Osteoblast (primary cell): ENCODE data around the gene ESRRG. TPM values are rescaled to one million over a fixed set of nuclear protein-coding genes. Genes with fewer than 3 reads are reported as not detected.
"Not testable (repeated sequence)": the region's sequence is repeated elsewhere in the genome, so short reads cannot be mapped to it uniquely, and the experiment has no call there.

Source experiments
- DNase-seq: peaks from one replicate; pipeline ENCODE4 v3.0.0; 2011; ENCODE audit warnings: low spot score, mixed read lengths; ENCODE audit not compliant: insufficient read length; ENCODE audit errors: missing footprints
- H2AFZ ChIP-seq: 2 replicates; pipeline ENCODE4 v1.6.0; 2011; ENCODE audit warnings: mild to moderate bottlenecking, low read length
- H3K27ac ChIP-seq: 2 replicates; pipeline ENCODE4 v1.5.1; 2011; ENCODE audit warnings: mild to moderate bottlenecking, low read depth, low read length, moderate library complexity
- H3K27me3 ChIP-seq: 2 replicates; pipeline ENCODE4 v1.6.0; 2012; ENCODE audit warnings: mild to moderate bottlenecking, control low read depth, inconsistent platforms, low read length, moderate library complexity; ENCODE audit not compliant: insufficient read depth
- H3K36me3 ChIP-seq: 2 replicates; pipeline ENCODE4 v1.5.1; 2011; ENCODE audit warnings: mild to moderate bottlenecking, low read length, control low read depth, moderate library complexity; ENCODE audit not compliant: insufficient read depth
- H3K4me1 ChIP-seq: 2 replicates; pipeline ENCODE4 v1.5.1; 2011; ENCODE audit warnings: mild to moderate bottlenecking, low read length, control low read depth, moderate library complexity; ENCODE audit not compliant: insufficient read depth
- H3K4me2 ChIP-seq: 2 replicates; pipeline ENCODE4 v1.6.0; 2011; ENCODE audit warnings: mild to moderate bottlenecking, low read length; ENCODE audit not compliant: insufficient read depth
- H3K4me3 ChIP-seq: fragments of 200-600 bp; sonication (generic); 3 replicates; pipeline ENCODE4 v1.5.1; 2012; ENCODE audit warnings: mild to moderate bottlenecking, low read length, inconsistent platforms; ENCODE audit not compliant: insufficient read depth
- H3K79me2 ChIP-seq: 2 replicates; pipeline ENCODE4 v1.6.0; 2012; ENCODE audit warnings: mild to moderate bottlenecking, low read length, control low read depth, inconsistent platforms; ENCODE audit not compliant: insufficient read depth
- H3K9me3 ChIP-seq: 2 replicates; pipeline ENCODE4 v1.5.1; 2011; ENCODE audit warnings: low read depth, low read length, control low read depth
- H4K20me1 ChIP-seq: 2 replicates; pipeline ENCODE4 v1.6.0; 2012; ENCODE audit warnings: mild to moderate bottlenecking, low read length, control low read depth; ENCODE audit not compliant: insufficient read depth
- total RNA-seq: library from RNA; depleted of rRNA; stranded (reverse); fragments of >200 nt; gene quantifications from 2 replicates; pipeline ENCODE4 v1.2.3, GENCODE V29; 2012
- TF ChIP-seq, protein P1 (sequence below): IDR thresholded peaks from 2 replicates; pipeline ENCODE4 v1.5.1; 2011; ENCODE audit warnings: mild to moderate bottlenecking, low read depth, low read length, moderate library complexity; ENCODE audit errors: extremely low read depth

ESRRG gene
- total RNA-seq, 1 donor: not detected

DNA sequence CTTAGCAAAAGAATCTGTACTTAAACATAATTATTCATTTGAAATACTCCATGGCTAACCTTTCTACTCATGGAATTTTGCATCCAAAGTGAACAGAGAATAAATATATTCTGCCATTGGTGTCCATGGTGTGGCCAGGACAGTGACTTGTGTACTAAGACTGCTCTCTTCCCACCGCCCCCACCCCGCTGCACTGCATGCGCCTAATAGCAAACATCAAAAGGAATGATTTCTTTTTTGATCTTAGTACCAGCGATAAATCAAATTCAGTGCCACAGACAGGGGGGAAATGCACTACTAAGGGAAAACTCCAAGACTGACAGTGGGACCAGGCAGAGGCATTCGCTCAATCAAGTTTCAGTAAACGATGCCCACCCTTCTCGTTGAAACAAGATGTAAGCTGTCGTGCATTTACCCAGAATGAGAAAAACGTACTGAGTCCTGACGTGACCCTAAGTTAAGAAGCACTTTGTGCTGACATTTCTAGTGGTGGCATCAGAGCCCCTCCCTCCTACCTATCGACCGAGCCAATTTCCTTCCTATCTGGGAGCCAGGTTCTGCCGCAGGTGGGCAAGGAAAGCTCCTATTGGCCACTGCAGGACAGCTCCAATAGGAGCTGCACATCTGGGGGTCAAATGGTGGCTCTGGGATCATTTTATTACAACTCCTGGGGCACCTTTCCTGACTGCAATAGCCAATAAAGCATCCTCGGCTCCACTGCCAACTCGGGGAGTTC is 12.5 kb downstream of the ESRRG start:
- no peaks in the 10 kb centered on the region for H3K4me1 ChIP-seq
- H3K4me2 ChIP-seq: no peak overlapping the region
- no peaks in the 10 kb centered on the region for H3K27me3 ChIP-seq
- H4K20me1 ChIP-seq: no peaks in the 10 kb centered on the region
- no peak overlapping the region for H3K27ac ChIP-seq
- H3K9me3 ChIP-seq: no peaks in the 10 kb centered on the region
- DNase-seq: no peak
- H3K79me2 ChIP-seq: no peaks in the 10 kb centered on the region
- H2AFZ ChIP-seq: no peak overlapping the region
- TF ChIP-seq, protein P1, sequence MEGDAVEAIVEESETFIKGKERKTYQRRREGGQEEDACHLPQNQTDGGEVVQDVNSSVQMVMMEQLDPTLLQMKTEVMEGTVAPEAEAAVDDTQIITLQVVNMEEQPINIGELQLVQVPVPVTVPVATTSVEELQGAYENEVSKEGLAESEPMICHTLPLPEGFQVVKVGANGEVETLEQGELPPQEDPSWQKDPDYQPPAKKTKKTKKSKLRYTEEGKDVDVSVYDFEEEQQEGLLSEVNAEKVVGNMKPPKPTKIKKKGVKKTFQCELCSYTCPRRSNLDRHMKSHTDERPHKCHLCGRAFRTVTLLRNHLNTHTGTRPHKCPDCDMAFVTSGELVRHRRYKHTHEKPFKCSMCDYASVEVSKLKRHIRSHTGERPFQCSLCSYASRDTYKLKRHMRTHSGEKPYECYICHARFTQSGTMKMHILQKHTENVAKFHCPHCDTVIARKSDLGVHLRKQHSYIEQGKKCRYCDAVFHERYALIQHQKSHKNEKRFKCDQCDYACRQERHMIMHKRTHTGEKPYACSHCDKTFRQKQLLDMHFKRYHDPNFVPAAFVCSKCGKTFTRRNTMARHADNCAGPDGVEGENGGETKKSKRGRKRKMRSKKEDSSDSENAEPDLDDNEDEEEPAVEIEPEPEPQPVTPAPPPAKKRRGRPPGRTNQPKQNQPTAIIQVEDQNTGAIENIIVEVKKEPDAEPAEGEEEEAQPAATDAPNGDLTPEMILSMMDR: no peak
- no peaks in the 10 kb centered on the region for H3K36me3 ChIP-seq
- no peak overlapping the region for H3K4me3 ChIP-seq

DNA sequence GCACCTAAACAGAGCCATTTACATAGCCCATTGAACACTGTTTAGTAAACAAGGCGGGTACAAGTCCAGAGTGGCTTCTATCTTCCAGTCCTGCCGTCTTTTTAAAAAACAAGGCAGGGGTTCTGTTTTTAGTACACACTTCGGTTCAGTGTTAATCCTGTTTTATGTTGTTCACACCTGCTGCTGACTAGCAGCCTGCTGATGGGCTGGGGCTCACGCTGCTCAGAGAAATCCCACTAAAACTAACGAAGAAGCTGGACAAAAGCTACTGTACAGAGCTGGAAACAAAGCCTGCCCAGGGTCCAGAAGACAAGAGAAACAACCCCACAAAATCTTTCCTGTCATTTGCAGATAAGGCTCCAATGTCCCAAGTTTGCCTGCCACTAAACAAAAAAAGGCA is 13.2 kb downstream of the ESRRG start:
- no peaks in the 10 kb centered on the region for H3K4me1 ChIP-seq
- H3K4me3 ChIP-seq: no peak overlapping the region
- no peak overlapping the region for H2AFZ ChIP-seq
- no peak overlapping the region for H3K27ac ChIP-seq
- no peaks in the 10 kb centered on the region for H4K20me1 ChIP-seq
- H3K4me2 ChIP-seq: no peak overlapping the region
- no peaks in the 10 kb centered on the region for H3K36me3 ChIP-seq
- no peak for DNase-seq
- no peaks in the 10 kb centered on the region for H3K27me3 ChIP-seq
- H3K79me2 ChIP-seq: no peaks in the 10 kb centered on the region
- TF ChIP-seq, protein P1: no peak
- H3K9me3 ChIP-seq: no peaks in the 10 kb centered on the region

DNA sequence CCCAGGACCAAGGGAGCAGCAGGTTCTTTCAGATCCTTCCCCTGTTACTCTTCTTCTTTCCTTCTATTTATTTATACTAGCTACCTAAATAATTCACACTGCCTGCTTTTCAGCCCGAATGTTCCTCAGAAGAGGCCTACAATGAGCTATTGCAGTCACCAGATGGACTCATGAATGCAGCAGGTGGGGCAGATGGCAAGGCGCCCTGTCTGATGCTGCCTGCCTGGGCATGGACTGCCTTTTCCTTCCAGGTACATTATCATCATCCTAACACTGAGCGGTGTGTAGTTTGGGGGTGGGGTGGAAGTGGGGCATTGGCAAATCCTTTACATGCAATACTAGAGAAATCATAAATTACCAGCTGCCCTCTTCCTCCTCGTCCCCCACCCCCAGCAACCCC is 17.6 kb downstream of the ESRRG start:
- H3K36me3 ChIP-seq: no peaks in the 10 kb centered on the region
- H3K79me2 ChIP-seq: no peaks in the 10 kb centered on the region
- no peaks in the 10 kb centered on the region for H3K9me3 ChIP-seq
- no peak overlapping the region for H3K4me3 ChIP-seq
- no peak overlapping the region for H3K27ac ChIP-seq
- TF ChIP-seq, protein P1: no peak
- no peak for DNase-seq
- H3K4me1 ChIP-seq: no peaks in the 10 kb centered on the region
- H4K20me1 ChIP-seq: no peaks in the 10 kb centered on the region
- H3K4me2 ChIP-seq: no peak overlapping the region
- H3K27me3 ChIP-seq: no peaks in the 10 kb centered on the region
- H2AFZ ChIP-seq: no peak overlapping the region

DNA sequence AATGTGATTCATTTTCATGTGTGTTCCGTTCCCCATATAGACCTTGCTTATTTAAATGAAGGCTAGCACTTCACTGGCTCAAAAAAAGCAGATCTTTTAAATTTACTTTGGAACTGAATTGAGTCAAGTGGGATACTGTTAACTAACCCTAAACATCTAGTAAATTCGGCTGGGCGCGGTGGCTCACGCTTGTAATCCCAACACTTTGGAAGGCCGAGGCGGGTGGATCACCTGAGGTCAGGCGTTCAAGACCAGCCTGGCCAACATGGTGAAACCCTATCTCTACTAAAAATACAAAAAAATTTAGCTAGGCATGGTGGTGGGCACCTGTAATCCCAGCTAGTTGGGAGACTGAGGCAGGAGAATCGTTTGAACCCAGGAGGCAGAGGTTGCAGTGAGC is 19.2 kb downstream of the ESRRG start:
- not testable (repeated sequence) for DNase-seq, H3K36me3 ChIP-seq, H2AFZ ChIP-seq, H3K27me3 ChIP-seq, H3K4me1 ChIP-seq, H3K79me2 ChIP-seq, H3K27ac ChIP-seq, H3K4me2 ChIP-seq, H4K20me1 ChIP-seq, H3K9me3 ChIP-seq, H3K4me3 ChIP-seq
